ENCODE data around the gene STX18. TPM values are rescaled to one million over a fixed set of nuclear protein-coding genes. Genes with fewer than 3 reads are reported as not detected.
"Not testable (repeated sequence)": the region's sequence is repeated elsewhere in the genome, so short reads cannot be mapped to it uniquely, and the experiment has no call there.

Gene STX18
- total RNA-seq, 1 experiment from 2014 or later, result 29.2 TPM

DNA sequence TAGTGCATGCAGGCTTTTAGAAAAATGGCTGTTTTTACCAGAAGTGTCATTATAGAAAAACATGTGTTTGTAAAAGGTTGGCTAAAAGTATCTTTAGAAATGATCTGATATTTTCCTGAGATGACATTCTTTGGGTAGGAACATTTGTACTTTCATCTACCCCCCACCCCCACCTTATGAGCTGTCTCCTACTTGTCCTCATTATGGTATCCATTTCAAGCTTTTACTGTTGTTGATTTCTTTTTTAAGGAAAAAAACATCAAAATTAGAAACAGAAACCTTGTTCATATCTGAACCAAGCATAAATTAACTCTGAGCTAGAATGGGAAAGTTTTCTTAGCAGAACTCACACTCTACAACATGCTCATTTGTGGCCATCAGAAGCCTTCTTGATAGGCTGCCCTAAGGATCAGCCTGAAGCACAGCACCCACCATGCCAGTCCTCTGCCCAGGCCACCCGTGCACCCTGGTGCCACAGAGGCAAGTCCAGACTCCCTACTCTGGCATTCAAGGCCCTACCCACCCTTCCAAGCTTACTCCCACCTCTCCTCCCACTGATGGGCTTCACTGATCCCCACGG is 105.5 kb downstream of the STX18 start:
- DNase-seq (ENCODE audit: low read depth, low spot score), result no peak
- in situ Hi-C loops (cut with HindIII; ENCODE audit: low pct_unique_long_range_greater_than_20kb, low sequenced_read_pairs), result loop anchor here (25.0 kb wide), 1 partner anchor 149 kb away; the partner anchor contains the start of genes LYAR and ZBTB49

- DNase-seq (ENCODE audit: low read depth, low spot score), result no peak
- in situ Hi-C loops (cut with HindIII; ENCODE audit: low pct_unique_long_range_greater_than_20kb, low sequenced_read_pairs), result loop anchor here (25.0 kb wide), 1 partner anchor 147 kb away; the partner anchor contains the start of genes LYAR and ZBTB49
These were observed 107.9 kb downstream of the STX18 start for GRCh38 chr4:4433941-4434340.

- no peak for DNase-seq (ENCODE audit: low read depth, low spot score)
- in situ Hi-C loops (cut with HindIII; ENCODE audit: low pct_unique_long_range_greater_than_20kb, low sequenced_read_pairs), result loop anchor here (25.0 kb wide), 1 partner anchor 145 kb away; the partner anchor contains the start of genes LYAR and ZBTB49
These were observed 109.3 kb downstream of the STX18 start for GRCh38 chr4:4432341-4433125.

GRCh38 chr4:4430492-4431195 is 111.2 kb downstream of the STX18 start:
- in situ Hi-C loops (cut with HindIII; ENCODE audit: low pct_unique_long_range_greater_than_20kb, low sequenced_read_pairs), result loop anchor here (25.0 kb wide), 1 partner anchor 143 kb away; the partner anchor contains the start of genes LYAR and ZBTB49
- DNase-seq (ENCODE audit: low read depth, low spot score), result peak; percentile 87

DNA sequence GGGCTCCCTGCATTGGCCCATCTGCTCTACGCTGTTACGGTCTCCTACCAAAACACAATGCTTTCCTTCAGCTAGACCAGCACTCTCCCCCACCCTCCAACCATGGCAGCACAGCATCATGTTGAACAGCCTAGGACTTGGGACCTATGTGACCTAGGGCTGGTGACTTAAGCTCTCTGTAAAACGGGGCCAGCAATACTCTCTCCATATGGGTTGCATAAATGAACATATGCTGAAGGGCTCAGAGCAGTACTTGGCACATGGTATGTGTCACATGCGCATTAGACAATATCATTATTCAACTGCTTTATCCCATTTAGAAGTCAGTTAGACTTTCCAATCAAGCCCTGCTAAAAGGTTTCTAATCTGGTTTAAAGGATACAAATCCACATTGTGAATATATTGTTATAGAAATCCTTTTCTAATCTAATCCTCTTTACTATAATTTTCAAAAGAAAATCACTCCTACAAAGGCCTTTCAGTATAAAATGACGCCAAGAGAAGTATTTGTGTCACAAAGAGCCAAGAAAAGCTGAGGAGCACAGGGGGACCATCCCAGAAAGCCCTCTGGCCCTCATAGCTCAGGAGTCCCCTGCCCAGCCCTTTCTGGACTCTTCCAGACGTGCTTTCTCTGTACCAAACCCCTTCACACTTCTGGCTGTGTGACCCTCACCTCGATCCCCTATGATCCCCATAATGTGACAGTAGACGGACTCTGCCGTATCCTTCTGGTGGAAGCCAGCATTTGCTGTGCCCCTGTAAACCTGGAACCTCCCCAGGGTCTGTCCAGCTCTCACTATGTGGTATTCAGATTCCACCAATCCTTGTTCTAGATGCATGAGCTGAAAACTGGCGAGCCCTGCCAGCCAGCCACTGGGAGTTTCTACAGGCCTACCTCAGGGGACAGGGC is 112.6 kb downstream of the STX18 start:
- in situ Hi-C loops (cut with HindIII; ENCODE audit: low pct_unique_long_range_greater_than_20kb, low sequenced_read_pairs), result loop anchor here (25.0 kb wide), 1 partner anchor 142 kb away; the partner anchor contains the start of genes LYAR and ZBTB49
- no peak for DNase-seq (ENCODE audit: low read depth, low spot score)

GRCh38 chr4:4427886-4428285 is 114.0 kb downstream of the STX18 start:
- no peak for DNase-seq (ENCODE audit: low read depth, low spot score)

GRCh38 chr4:4427121-4427870 is 114.6 kb downstream of the STX18 start:
- in situ Hi-C loops (cut with HindIII; ENCODE audit: low pct_unique_long_range_greater_than_20kb, low sequenced_read_pairs), result loop anchor here (25.0 kb wide), 1 partner anchor 140 kb away; the partner anchor contains the start of genes LYAR and ZBTB49
- DNase-seq (ENCODE audit: low read depth, low spot score), result peak; percentile 69

More at GRCh38 chr4:4427886-4428285, 114.0 kb downstream of the STX18 start:
- in situ Hi-C loops (cut with HindIII; ENCODE audit: low pct_unique_long_range_greater_than_20kb, low sequenced_read_pairs), result loop anchor here (25.0 kb wide), 1 partner anchor 141 kb away; the partner anchor contains the start of genes LYAR and ZBTB49

DNA sequence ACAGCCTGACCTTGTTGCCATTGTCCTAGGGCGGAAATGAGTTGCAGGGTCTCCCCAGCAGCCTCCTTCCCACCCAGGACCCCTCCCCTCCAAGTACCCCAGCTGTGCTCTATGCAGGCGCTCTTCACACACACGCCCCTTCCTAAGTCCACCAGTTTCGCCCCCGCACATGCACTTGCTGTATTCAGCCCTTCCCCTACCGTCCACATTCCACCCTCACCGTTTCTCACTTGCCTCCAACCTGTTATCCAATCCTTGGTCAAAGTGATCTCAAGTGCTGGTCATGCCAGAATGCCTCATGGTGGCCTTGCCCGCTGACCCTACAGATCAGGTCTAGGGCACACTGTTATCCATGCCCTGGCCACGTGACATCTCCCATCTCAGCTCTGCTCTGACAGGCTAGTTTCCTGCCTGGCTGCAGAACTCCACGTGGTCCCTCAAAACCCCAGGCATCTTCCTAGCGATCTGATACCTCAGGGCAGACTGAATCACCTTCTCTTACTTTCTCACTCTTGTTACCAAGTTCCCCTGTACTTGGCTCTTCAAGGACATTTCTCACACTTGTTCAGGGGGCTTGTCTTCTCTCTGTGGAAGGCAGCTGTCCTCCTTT is 115.2 kb downstream of the STX18 start:
- no peak for DNase-seq (ENCODE audit: low read depth, low spot score)
- in situ Hi-C loops (cut with HindIII; ENCODE audit: low pct_unique_long_range_greater_than_20kb, low sequenced_read_pairs), result loop anchor here (25.0 kb wide), 1 partner anchor 139 kb away; the partner anchor contains the start of genes LYAR and ZBTB49

GRCh38 chr4:4425696-4426095 is 116.2 kb downstream of the STX18 start:
- in situ Hi-C loops (cut with HindIII; ENCODE audit: low pct_unique_long_range_greater_than_20kb, low sequenced_read_pairs), result loop anchor here (25.0 kb wide), 1 partner anchor 138 kb away; the partner anchor contains the start of genes LYAR and ZBTB49
- DNase-seq (ENCODE audit: low read depth, low spot score), result no peak

DNA sequence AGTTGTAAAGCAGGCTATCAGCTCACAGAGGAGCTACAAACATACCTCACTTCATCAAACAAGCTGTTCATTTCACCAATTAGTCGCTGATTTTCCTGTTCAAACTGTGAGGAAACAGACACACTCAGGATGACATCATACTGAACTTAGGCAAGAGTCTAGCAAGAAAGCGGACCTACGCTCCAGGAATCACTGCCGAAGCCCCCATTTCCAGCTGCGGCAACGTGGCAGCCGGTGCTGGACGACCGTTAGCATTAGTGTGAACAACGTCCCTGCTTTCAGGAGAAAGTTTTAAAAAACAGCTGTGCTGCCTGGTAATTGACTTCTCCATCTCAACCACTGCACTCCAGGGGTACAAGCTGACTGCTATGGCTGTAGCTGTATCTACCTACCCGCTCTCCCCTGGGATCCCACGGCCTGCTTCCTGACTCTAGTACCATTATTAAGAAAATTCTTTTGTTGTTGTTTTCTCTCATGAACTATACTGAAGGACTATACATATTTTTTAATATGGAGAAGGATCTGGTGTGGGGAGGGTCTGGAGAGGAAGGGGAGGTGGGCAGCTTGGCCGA is 116.6 kb downstream of the STX18 start:
- in situ Hi-C loops (cut with HindIII; ENCODE audit: low pct_unique_long_range_greater_than_20kb, low sequenced_read_pairs), result loop anchor here (25.0 kb wide), 1 partner anchor 138 kb away; the partner anchor contains the start of genes LYAR and ZBTB49

DNA sequence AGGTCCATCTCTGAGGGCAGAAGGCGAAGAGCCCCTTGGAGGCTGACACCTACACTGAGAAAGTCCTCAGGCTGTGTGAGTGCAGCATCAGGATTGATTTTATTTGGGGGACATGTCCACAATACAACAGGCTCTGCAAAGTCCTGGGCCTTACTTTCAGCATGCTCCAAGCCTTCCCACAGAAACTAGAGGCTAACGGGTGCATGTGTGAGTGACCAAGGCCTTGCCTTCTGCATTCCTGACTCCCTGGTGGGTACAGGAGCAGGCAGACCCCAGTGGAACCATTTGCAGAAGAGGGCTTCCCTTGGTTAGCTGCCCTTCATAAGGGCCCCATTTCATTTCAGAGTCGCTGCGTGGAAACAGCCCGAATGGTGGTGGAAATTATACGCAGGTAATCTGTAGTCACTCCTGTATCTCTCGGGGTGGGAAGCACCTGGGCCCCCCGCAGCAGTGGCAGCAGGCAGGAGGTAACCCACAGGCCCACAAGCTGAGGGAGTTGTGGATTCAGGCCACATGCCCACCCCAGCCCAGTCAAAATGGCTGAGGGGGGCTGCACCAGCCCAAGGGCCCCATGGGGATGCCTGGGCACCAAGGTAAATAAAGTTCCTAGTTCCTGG is 117.2 kb downstream of the STX18 start:
- no peak for DNase-seq (ENCODE audit: low read depth, low spot score)
- in situ Hi-C loops (cut with HindIII; ENCODE audit: low pct_unique_long_range_greater_than_20kb, low sequenced_read_pairs), result loop anchor here (25.0 kb wide), 1 partner anchor 137 kb away; the partner anchor contains the start of genes LYAR and ZBTB49

More for the DNA sequence above, 116.6 kb downstream of the STX18 start:
- no peak for DNase-seq (ENCODE audit: low read depth, low spot score)

GRCh38 chr4:4423706-4424498 is 117.9 kb downstream of the STX18 start:
- in situ Hi-C loops (cut with HindIII; ENCODE audit: low pct_unique_long_range_greater_than_20kb, low sequenced_read_pairs), result no loop called here
- no peak for DNase-seq (ENCODE audit: low read depth, low spot score)

- in situ Hi-C loops (cut with HindIII; ENCODE audit: low pct_unique_long_range_greater_than_20kb, low sequenced_read_pairs), result no loop called here
- no peak for DNase-seq (ENCODE audit: low read depth, low spot score)
These were observed 118.9 kb downstream of the STX18 start for GRCh38 chr4:4422856-4423499.

DNA sequence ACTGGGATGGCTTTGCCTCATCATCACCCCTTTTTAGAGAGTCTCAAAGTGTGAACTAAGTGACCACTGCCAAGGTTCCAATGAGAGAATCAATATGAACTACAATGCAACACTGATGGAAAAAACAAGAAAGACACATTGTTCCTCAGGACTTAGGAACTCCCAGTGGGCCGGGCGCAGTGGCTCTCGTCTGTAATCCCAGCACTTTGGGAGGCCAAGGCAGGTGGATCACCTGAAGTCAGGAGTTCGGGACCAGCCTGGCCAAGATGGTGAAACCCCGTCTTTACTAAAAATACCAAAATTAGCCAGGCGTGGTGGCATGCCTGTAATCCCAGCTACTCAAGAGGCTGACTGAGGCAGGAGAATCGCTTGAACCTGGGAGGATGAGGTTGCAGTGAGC is 119.7 kb downstream of the STX18 start:
- in situ Hi-C loops (cut with HindIII; ENCODE audit: low pct_unique_long_range_greater_than_20kb, low sequenced_read_pairs); DNase-seq (ENCODE audit: low read depth, low spot score): not testable (repeated sequence)

Data from SK-MEL-5 (cell line).